Activated CD4-positive, alpha-beta T cell treated with anti-CD3 and anti-CD28 coated beads, Interleukin-2, Interleukin-4, amounts not matched to agents 100 ng/mL and 50 ng/mL, durations not matched to agents 16 hours and 8 hours (primary cell): ENCODE data around the gene TMEM92.
A peak's percentile ranks its signal among the peaks of the same experiment; 100 is the strongest.
"Not testable (repeated sequence)": the region's sequence is repeated elsewhere in the genome, so short reads cannot be mapped to it uniquely, and the experiment has no call there.

Source experiments
- DNase-seq: peaks from one replicate; pipeline ENCODE4 v3.0.0-alpha.2; 2020; ENCODE audit warnings: low spot score

The TMEM92 gene

GRCh38 chr17:50276588-50277356 lies 2.5 kb downstream of the TMEM92 start:
- DNase-seq: no peak

GRCh38 chr17:50277357-50277754 lies 3.1 kb downstream of the TMEM92 start:
- DNase-seq: no peak

DNA sequence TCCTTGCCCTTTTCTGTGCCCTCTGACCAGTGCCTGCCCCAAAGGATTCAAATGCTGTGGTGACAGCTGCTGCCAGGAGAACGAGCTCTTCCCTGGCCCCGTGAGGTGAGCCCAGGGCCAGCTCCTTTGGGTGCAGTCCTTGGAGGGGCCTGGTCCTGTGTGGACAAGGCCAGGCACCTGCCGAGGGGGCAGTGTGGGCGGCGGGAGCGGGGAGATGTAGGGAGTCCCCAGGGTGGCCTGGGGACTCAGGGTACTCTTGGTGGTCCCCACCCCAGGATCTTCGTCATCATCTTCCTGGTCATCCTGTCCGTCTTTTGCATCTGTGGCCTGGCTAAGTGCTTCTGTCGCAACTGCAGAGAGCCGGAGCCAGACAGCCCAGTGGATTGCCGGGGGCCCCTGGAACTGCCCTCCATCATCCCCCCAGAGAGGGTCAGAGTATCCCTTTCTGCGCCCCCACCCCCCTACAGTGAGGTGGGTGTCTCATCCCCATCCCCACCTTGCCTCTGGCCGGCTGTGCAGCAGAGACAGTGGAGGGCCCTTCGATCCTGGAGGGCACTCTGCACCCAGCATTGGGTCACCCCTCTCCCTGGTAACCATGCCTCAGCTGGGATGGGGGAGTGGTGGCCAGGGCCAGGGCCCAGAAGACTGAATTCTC lies 4.4 kb downstream of the TMEM92 start:
- DNase-seq: no peak

- no peak for DNase-seq
Observed at GRCh38 chr17:50279181-50279526, 4.9 kb downstream of the TMEM92 start.

- no peak for DNase-seq
Observed at GRCh38 chr17:50279639-50280038, 5.4 kb downstream of the TMEM92 start.

DNA sequence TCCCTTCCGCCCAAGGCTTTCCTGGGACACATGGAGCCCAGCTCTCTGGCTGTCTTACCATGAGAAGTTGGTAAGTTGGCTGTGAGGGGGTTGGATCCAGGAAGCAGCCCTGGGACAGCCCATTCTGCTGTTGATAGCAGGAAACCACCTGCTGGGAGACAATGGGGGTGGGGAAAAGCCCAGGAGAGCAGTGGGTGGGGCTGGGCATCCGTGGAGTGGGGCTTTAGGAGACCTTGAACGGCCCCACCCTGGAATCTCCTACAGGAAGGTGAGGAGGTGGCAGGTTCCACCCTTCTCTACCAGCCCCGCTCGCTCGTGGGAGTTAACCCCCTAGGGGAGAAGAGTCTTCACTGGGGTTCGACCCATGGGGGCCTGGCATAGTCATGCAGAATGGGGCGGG lies 5.8 kb downstream of the TMEM92 start:
- no peak for DNase-seq

DNA sequence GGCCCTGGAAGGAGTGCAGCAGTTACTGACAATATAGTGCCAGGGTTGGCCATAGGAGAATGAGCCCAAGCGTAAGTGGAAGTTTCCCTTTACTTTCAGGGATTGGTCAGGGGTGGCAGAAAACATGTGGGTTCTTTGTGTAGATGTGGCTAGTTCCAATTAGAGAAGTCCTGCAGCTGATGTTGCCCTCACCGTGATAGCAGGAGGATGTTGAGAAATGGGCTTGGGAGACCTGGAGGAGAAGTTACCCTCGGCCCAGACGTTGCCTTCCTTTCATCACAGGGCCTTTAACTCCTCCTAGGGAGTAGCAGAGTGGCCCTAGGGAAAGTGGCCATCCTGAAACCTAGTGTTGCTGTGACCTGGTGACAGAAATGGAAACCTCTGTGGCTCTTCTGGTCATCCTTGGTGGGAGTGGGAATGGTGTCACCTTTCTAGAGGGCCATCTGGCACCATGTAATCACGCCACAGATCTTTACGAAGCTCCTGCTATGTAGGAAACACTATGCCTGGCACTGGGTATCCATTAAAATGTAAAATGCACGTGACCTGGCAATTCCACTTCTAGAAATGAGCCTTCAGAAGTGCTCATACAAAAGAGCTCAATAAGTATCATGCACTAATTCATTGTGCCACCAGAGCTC lies 6.7 kb downstream of the TMEM92 start:
- no peak for DNase-seq

GRCh38 chr17:50281739-50282401 lies 7.6 kb downstream of the TMEM92 start:
- DNase-seq: no peak

- DNase-seq: peak; percentile 93
Observed at GRCh38 chr17:50283246-50283645, 9.0 kb downstream of the TMEM92 start.

- DNase-seq: no peak
Observed at GRCh38 chr17:50283714-50284113, 9.4 kb downstream of the TMEM92 start.

GRCh38 chr17:50285941-50286340 lies 11.7 kb downstream of the TMEM92 start:
- DNase-seq: no peak

DNA sequence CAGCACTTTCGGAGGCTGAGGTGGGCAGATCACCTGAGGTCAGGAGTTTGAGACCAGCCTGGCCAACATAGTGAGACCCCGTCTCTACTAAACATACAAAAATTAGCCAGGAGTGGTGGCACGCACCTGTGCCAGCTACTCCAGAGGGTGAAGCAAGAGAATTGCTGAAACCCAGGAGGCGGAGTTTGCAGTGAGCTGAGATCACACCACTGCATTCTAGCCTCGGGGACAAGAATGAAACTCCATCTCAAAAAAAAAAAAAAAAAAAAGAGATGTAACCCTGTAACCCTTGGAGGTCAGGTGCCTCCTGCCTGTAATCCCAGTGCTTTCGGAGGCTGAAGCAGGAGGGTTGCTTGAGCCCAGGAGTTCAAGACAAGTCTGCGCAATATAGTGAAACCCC lies 13.0 kb downstream of the TMEM92 start:
- DNase-seq: not testable (repeated sequence)

GRCh38 chr17:50288306-50288705 lies 14.0 kb downstream of the TMEM92 start:
- no peak for DNase-seq

GRCh38 chr17:50289278-50289677 lies 15.0 kb downstream of the TMEM92 start:
- no peak for DNase-seq

GRCh38 chr17:50289991-50290702 lies 15.9 kb downstream of the TMEM92 start:
- peak; percentile 82 for DNase-seq

DNA sequence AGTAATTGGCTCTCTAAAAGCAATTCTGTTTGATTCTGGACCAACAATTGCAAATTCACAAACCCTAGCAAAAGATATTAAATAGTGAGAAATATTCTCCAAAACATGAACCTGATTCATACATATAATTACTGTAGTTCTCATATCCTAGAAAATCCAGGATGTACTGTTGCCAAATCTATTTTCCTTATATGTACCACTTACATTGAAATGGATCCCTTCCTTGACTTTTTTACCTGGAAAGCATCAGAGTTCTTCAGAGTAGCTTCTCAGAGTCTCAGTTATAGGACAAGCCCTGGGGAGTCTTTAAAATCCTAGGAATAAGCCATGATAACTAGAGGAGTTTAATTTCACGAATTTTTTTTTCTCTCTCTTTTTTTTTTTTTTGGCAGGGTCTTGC lies 16.7 kb downstream of the TMEM92 start:
- no peak for DNase-seq

DNA sequence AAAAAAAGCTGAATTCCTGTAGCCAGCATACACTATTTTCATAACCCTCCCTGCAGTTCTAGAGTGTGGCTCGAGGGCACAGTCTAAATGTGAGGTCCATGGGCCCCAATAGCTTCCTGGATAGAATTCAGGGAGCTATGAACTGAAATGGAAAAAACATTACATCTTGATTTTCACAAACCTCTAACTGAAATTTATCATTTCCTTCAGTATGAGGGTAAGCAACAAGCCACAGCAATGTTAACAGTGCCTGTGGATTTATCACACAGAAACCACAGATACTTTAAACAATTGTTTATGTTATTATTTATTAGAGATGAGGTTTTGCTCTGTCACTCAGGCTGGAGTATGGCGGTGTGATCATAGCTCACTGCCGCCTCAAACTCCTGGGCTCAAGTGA lies 18.2 kb downstream of the TMEM92 start:
- DNase-seq: no peak

GRCh38 chr17:50295021-50295420 lies 20.8 kb downstream of the TMEM92 start:
- no peak for DNase-seq

DNA sequence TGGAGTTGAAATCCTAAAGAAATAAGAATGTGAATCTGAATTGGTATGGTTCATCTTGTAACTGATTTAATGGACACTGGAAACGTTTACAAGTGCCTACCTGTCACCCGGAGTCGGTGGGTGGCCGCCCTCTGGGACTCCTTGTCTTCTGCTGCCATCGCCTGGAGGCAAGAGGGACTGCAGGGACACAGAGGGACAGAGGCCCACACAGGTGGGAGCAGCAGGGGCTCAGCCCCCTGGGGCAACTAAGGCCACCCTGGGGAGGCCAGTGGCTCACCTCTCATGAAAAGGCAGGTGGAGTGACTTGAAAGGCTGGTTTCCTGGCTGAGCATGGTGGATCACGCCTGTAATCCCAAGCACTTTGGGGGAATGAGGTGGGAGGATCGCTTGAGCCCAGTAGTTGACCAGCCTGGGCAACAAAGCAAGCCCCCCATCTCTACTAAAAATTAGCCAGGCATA lies 23.2 kb downstream of the TMEM92 start:
- DNase-seq: peak; percentile 86

GRCh38 chr17:50298018-50298417 lies 23.8 kb downstream of the TMEM92 start:
- no peak for DNase-seq

GRCh38 chr17:50299776-50300175 lies 25.5 kb downstream of the TMEM92 start:
- no peak for DNase-seq

DNA sequence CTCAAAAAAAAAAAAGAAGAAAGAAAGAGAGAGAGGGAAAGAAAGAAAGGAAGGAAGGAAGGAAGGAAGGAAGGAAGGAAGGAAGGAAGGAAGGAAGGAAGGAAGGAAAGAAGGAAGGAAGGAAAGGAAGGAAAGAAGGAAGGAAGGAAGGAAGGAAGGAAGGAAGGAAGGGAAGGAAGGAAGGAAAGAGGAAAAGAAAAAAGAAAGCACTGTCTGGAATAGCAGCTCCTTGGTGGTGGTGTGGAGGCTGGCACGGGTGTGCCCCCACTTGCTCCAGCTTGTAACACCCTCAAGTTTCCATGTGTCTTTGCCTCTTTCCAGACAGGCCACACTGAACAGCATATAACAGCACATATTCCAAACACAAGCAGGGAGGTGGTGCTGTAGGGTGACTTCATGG lies 26.6 kb downstream of the TMEM92 start:
- DNase-seq: not testable (repeated sequence)
